H1 (cell line): ENCODE measurements around the gene ZNF764. TPM values are rescaled to one million over a fixed set of nuclear protein-coding genes. Genes with fewer than 3 reads are reported as not detected.
A peak's percentile ranks its signal among the peaks of the same experiment; 100 is the strongest.

Source experiments
- CTCF ChIA-PET: fragments of 300-600 bp; sonication (Branson Sonifier 250); formaldehyde crosslinking; loops from one replicate; lab custom pipeline; 2021; ENCODE audit not compliant: partially characterized antibody; lab: Charles Lee
- POLR2A ChIA-PET: fragments of 300-600 bp; sonication (Branson Sonifier 250); formaldehyde crosslinking; loops from one replicate; lab custom pipeline; 2021; ENCODE audit warnings: inconsistent platforms; ENCODE audit not compliant: partially characterized antibody; lab: Charles Lee
- DNase-seq, 2 experiments: peaks; one replicate each; pipeline versions ENCODE4 v3.0.0 to v3.0.0-alpha.2; 2010 to 2022; ENCODE audit warnings: low spot score in 2 of 2, low read depth in 1 of 2, mixed read lengths in 1 of 2
- FAIRE-seq: peaks from 2 replicates; lab custom pipeline; 2011; peaks lifted over from hg19 to GRCh38; lab: Jason Lieb, UNC
- H2AFZ ChIP-seq: 2 replicates; pipeline ENCODE4 v1.8.1; 2012; ENCODE audit warnings: low read length, inconsistent platforms
- H2AK5ac ChIP-seq: 2 replicates; pipeline ENCODE4 v1.6.1; 2013; ENCODE audit warnings: low read depth, low read length
- H2BK120ac ChIP-seq: replicated peaks from 2 replicates; pipeline ENCODE3; 2013; ENCODE audit warnings: low read depth, low read length, inconsistent platforms
- H2BK12ac ChIP-seq: 2 replicates; pipeline ENCODE4 v1.6.1; 2013; ENCODE audit warnings: low read depth, low read length
- H2BK15ac ChIP-seq: 2 replicates; pipeline ENCODE4 v1.6.1; 2013; ENCODE audit warnings: low read length
- H2BK20ac ChIP-seq: 2 replicates; pipeline ENCODE4 v1.6.1; 2013; ENCODE audit warnings: low read length
- H2BK5ac ChIP-seq: 2 replicates; pipeline ENCODE4 v1.6.1; 2013; ENCODE audit warnings: low read depth, low read length
- H3K14ac ChIP-seq: 2 replicates; pipeline ENCODE4 v1.6.1; 2013; ENCODE audit warnings: inconsistent platforms; ENCODE audit not compliant: insufficient read length
- H3K18ac ChIP-seq: 2 replicates; pipeline ENCODE4 v1.6.1; 2013; ENCODE audit warnings: low read length; ENCODE audit errors: extremely low read depth
- H3K23ac ChIP-seq: 2 replicates; pipeline ENCODE4 v1.6.1; 2013; ENCODE audit warnings: inconsistent platforms; ENCODE audit not compliant: insufficient read length
- H3K23me2 ChIP-seq: 2 replicates; pipeline ENCODE4 v1.6.1; 2013; ENCODE audit warnings: low read depth, low read length
- H3K27ac ChIP-seq: 2 replicates; pipeline ENCODE4 v1.6.1; 2011; ENCODE audit warnings: low read depth, low read length, inconsistent platforms
- H3K27me3 ChIP-seq, 4 experiments: replicated peaks in 1 of 4; 1 replicate in 1 of 4; 2 replicates in 3 of 4; pipeline versions ENCODE4 v1.6.1 to v1.8.1; 2011 to 2013; ENCODE audit warnings: low read length in 3 of 4, mild to moderate bottlenecking in 3 of 4, inconsistent platforms in 2 of 4, mixed read lengths in 2 of 4, moderate library complexity in 1 of 4; ENCODE audit not compliant: control insufficient read depth in 3 of 4, insufficient read depth in 3 of 4; ENCODE audit errors: extremely low read depth in 1 of 4
- H3K36me3 ChIP-seq, 4 experiments: 2 replicates each; pipeline versions ENCODE4 v1.6.1 to v1.8.1; 2011 to 2013; ENCODE audit warnings: mild to moderate bottlenecking in 4 of 4, low read length in 3 of 4, moderate library complexity in 2 of 4, control low read depth in 1 of 4, inconsistent platforms in 1 of 4; ENCODE audit not compliant: insufficient read depth in 4 of 4, control insufficient read depth in 2 of 4
- H3K4ac ChIP-seq: replicated peaks from 2 replicates; pipeline ENCODE3; 2013; ENCODE audit warnings: low read length, low read depth, mixed read lengths, inconsistent platforms; ENCODE audit not compliant: insufficient read length
- H3K4me1 ChIP-seq, 4 experiments: replicated peaks in 1 of 4; 1 replicate in 1 of 4; 2 replicates in 3 of 4; pipeline versions ENCODE4 v1.6.1 to v1.8.1; 2011 to 2013; ENCODE audit warnings: low read length in 3 of 4, inconsistent platforms in 2 of 4, mixed read lengths in 1 of 4; ENCODE audit not compliant: insufficient read depth in 4 of 4, control insufficient read depth in 3 of 4
- H3K4me2 ChIP-seq, 2 experiments: 2 replicates each; pipeline versions ENCODE4 v1.6.1 to v1.8.1; 2011 to 2013; ENCODE audit warnings: low read depth in 2 of 2, low read length in 2 of 2, control low read depth in 1 of 2, inconsistent platforms in 1 of 2, mild to moderate bottlenecking in 1 of 2; ENCODE audit not compliant: insufficient read depth in 1 of 2
- H3K4me3 ChIP-seq, 4 experiments: fragments of 200-600, 300-600 bp in 1 of 4; sonication (generic), shearing (Covaris generic), sonication (Bioruptor Twin) in 1 of 4; 2 replicates each; pipeline versions ENCODE4 v1.5.1 to v1.8.1; 2011 to 2016; ENCODE audit warnings: low read length in 4 of 4, low read depth in 3 of 4, control low read depth in 2 of 4, inconsistent platforms in 2 of 4, mild to moderate bottlenecking in 2 of 4, mixed read lengths in 1 of 4, moderate library complexity in 1 of 4; ENCODE audit not compliant: insufficient read depth in 2 of 4; ENCODE audit errors: extremely low read depth in 1 of 4
- H3K56ac ChIP-seq: replicated peaks from 2 replicates; pipeline ENCODE3; 2013; ENCODE audit warnings: low read depth, mild to moderate bottlenecking, mixed read lengths, low read length, inconsistent platforms; ENCODE audit not compliant: insufficient read length
- H3K79me1 ChIP-seq: 2 replicates; pipeline ENCODE4 v1.6.1; 2013; ENCODE audit warnings: low read depth, low read length, control low read depth
- H3K79me2 ChIP-seq, 2 experiments: 2 replicates each; pipeline versions ENCODE4 v1.6.1 to v1.8.1; 2012 to 2013; ENCODE audit warnings: low read length in 2 of 2, mild to moderate bottlenecking in 2 of 2, inconsistent platforms in 1 of 2; ENCODE audit not compliant: insufficient read depth in 2 of 2, control insufficient read depth in 1 of 2
- H3K9ac ChIP-seq, 4 experiments: replicated peaks in 1 of 4; 1 replicate in 1 of 4; 2 replicates in 3 of 4; pipeline versions ENCODE4 v1.6.1 to v1.8.1; 2011 to 2013; ENCODE audit warnings: low read depth in 3 of 4, low read length in 3 of 4, control low read depth in 2 of 4, mild to moderate bottlenecking in 2 of 4, moderate library complexity in 2 of 4, inconsistent platforms in 1 of 4; ENCODE audit errors: extremely low read depth in 1 of 4
- H3K9me3 ChIP-seq, 2 experiments: 2 replicates each; pipeline versions ENCODE4 v1.6.1 to v1.8.1; 2012 to 2013; ENCODE audit warnings: mild to moderate bottlenecking in 2 of 2, moderate library complexity in 2 of 2, control low read depth in 1 of 2, inconsistent platforms in 1 of 2, low read depth in 1 of 2, low read length in 1 of 2, mixed read lengths in 1 of 2; ENCODE audit not compliant: insufficient read depth in 2 of 2
- H4K20me1 ChIP-seq, 2 experiments: replicated peaks in 1 of 2; 2 replicates each; pipeline versions ENCODE3 to v1.8.1; 2011 to 2013; ENCODE audit warnings: inconsistent platforms in 2 of 2, low read length in 2 of 2, mild to moderate bottlenecking in 1 of 2; ENCODE audit not compliant: insufficient read depth in 2 of 2, control insufficient read depth in 1 of 2
- H4K5ac ChIP-seq: 2 replicates; pipeline ENCODE4 v1.6.1; 2013; ENCODE audit warnings: low read length, low read depth, mixed read lengths, inconsistent platforms; ENCODE audit not compliant: insufficient read length
- H4K8ac ChIP-seq: 2 replicates; pipeline ENCODE4 v1.8.0; 2013; ENCODE audit warnings: mild to moderate bottlenecking, moderate library complexity, low read length, inconsistent platforms; ENCODE audit not compliant: insufficient read depth; ENCODE audit errors: extremely low read depth
- H4K91ac ChIP-seq: replicated peaks from 2 replicates; pipeline ENCODE3; 2013; ENCODE audit warnings: low read length, mixed read lengths, inconsistent platforms; ENCODE audit not compliant: insufficient read length
- BACH1 ChIP-seq: IDR thresholded peaks from 2 replicates; pipeline ENCODE4 v1.6.1; 2012; ENCODE audit warnings: low read length, improper control_type of control experiment
- BCL11A ChIP-seq, 2 experiments: IDR thresholded peaks; one replicate each; pipeline ENCODE4 v1.6.1; 2011; ENCODE audit warnings: low read depth in 2 of 2, low read length in 2 of 2, mild to moderate bottlenecking in 2 of 2
- HDAC6 ChIP-seq: IDR thresholded peaks from one replicate; pipeline ENCODE4 v1.7.1; 2012; ENCODE audit warnings: low read depth, mild to moderate bottlenecking, inconsistent platforms, low read length, moderate library complexity
- MAFK ChIP-seq: IDR thresholded peaks from 2 replicates; pipeline ENCODE4 v1.6.1; 2012; ENCODE audit warnings: low read depth, mild to moderate bottlenecking, improper control_type of control experiment, low read length
- POLR2AphosphoS5 ChIP-seq: IDR thresholded peaks from 2 replicates; pipeline ENCODE4 v1.6.1; 2011; ENCODE audit warnings: low read depth, low read length
- RNF2 ChIP-seq: fragments of 200-900, 300-1000 bp; sonication (generic); IDR thresholded peaks from 2 replicates; pipeline ENCODE4 v1.7.1; 2016; ENCODE audit warnings: borderline replicate concordance, low read depth, mild to moderate bottlenecking, antibody characterized with exemption, low read length; ENCODE audit not compliant: poor library complexity, severe bottlenecking; ENCODE audit errors: missing control alignments
- SIRT6 ChIP-seq: IDR thresholded peaks from one replicate; pipeline ENCODE4 v1.7.1; 2012; ENCODE audit warnings: low read length, inconsistent platforms
- SRF ChIP-seq: IDR thresholded peaks from 2 replicates; pipeline ENCODE4 v1.6.1; 2011; ENCODE audit warnings: mild to moderate bottlenecking, low read depth, low read length, moderate library complexity
- USF2 ChIP-seq: IDR thresholded peaks from 2 replicates; pipeline ENCODE4 v1.6.1; 2011; ENCODE audit warnings: low read length, improper control_type of control experiment
- YY1 ChIP-seq: IDR thresholded peaks from 2 replicates; pipeline ENCODE4 v1.6.1; 2011; ENCODE audit warnings: low read depth, mild to moderate bottlenecking, low read length
- ZNF274 ChIP-seq: IDR thresholded peaks from 2 replicates; pipeline ENCODE4 v1.7.0; 2012; ENCODE audit warnings: low read length, borderline replicate concordance; ENCODE audit errors: extremely low read depth
- WGBS, 2 experiments: shearing (Covaris generic) in 1 of 2; methylation state at CpG; one replicate each; pipeline versions ENCODE4 v1.1.6 to v1.1.7; 2013 to 2015; ENCODE audit warnings: low lambda C conversion rate in 2 of 2, mixed read lengths in 2 of 2, inconsistent platforms in 1 of 2, low coverage in 1 of 2, missing lambda C conversion rate in 1 of 2; ENCODE audit not compliant: insufficient replicate concordance in 2 of 2, insufficient coverage in 1 of 2, insufficient read length in 1 of 2; ENCODE audit errors: extremely low coverage in 1 of 2, missing lambda C conversion rate in 1 of 2; 5-methylcytosine and 5-hydroxymethylcytosine counted together
- polyA plus RNA-seq, 7 experiments: library from polyadenylated mRNA; depleted of rRNA in 3 of 7; stranded (reverse) in 5 of 7; unstranded in 2 of 7; fragments of >200 nt in 5 of 7; fragments of 200-250 nt in 2 of 7; gene quantifications; 1 replicate in 5 of 7; 2 replicates in 1 of 7; 4 replicates in 1 of 7; pipeline versions ENCODE4 v1.2.1 to v1.2.3, GENCODE V29; 2011 to 2013; ENCODE audit warnings: missing spikeins in 2 of 7, mixed read lengths in 2 of 7
- total RNA-seq: library from RNA; stranded (reverse); fragmentation: NEBNext Ultra II Directional; extraction: Animal tissue kit (Norgen Biotek cat#: 25700); gene quantifications from 2 replicates; pipeline ENCODE4 v1.2.1, GENCODE V29; 2021
- TF ChIP-seq, protein P1 (sequence below): IDR thresholded peaks from 2 replicates; pipeline ENCODE4 v1.6.1; 2012; ENCODE audit warnings: inconsistent platforms

ZNF764 gene
- total and polyA plus RNA-seq, 2 of the 8 experiments (the other 6 are each of a cell fraction or from before 2014, with no cell fraction given): 5.7 to 7.7 TPM

DNA sequence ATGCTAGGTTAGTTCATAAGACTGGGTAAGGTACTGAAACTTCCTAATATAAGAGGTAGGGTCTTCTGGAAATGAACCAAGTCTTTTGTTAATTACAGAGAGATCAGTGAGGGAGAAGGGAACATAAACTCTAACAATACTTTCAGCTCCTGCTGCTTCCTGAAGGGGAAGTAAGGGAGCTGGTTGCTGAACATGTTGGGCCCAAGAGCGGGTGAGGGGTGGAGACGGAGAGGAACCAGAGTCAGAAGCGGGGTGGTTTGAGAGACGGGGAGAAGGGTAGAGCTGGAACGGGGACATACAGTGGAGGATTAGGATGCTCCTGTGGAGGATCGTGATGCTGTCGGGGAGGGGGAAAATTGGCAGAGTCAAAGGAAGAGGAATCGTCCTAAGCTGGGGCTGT, 12.1 kb downstream of the ZNF764 start:
- H2BK12ac ChIP-seq: 0 out of 2 replicates have a peak overlapping the region, but pooled peaks have one; percentile 27
- no peak overlapping the region for H3K4me2 ChIP-seq
- no peak overlapping the region for H4K91ac ChIP-seq
- no peak overlapping the region for H2AFZ ChIP-seq
- peak overlapping the region; percentile 32; the same call in 1 of the 2 replicates for H2BK20ac ChIP-seq
- H3K18ac ChIP-seq: no peak overlapping the region
- ChIA-PET CTCF (interaction anchor here (0.6 to 1.9 kb wide), 4 partner anchors 10 to 69 kb away, joined by 4 to 10 read pairs (median 6); no protein-coding TSS in a partner anchor), POLR2A (interaction anchor here (0.9 to 1.6 kb wide), 8 partner anchors 11 to 52 kb away, joined by 3 to 6 read pairs (median 3); partner anchors contain the start of gene ZNF764)
- WGBS, 2 experiments: 89% methylated on average over 8 of the region's 8 CpGs; no CpG with 5 or more reads in 1 of the 2 experiments
- H3K9me3 ChIP-seq: no peaks in the 10 kb centered on the region
- H3K79me1 ChIP-seq: no peaks in the 10 kb centered on the region
- H2AK5ac ChIP-seq: no peak overlapping the region
- H3K79me2 ChIP-seq: no peaks in the 10 kb centered on the region
- no peak overlapping the region for H3K56ac ChIP-seq
- H3K4me1 ChIP-seq: peaks cover 11 to 30% (median 23%) of the 10 kb centered on the region in 4 experiments
- no peak overlapping the region for H3K23ac ChIP-seq
- no peak overlapping the region for H3K4me3 ChIP-seq
- H2BK5ac ChIP-seq: no peak overlapping the region
- H2BK120ac ChIP-seq: no peak overlapping the region
- FAIRE-seq: no peak
- H3K14ac ChIP-seq: no peak overlapping the region
- H3K23me2 ChIP-seq: peaks cover 2% of the 10 kb centered on the region; the same call in 1 of the 2 replicates
- no peak overlapping the region for H4K8ac ChIP-seq
- DNase-seq: no peak
- no peaks in the 10 kb centered on the region for H3K27me3 ChIP-seq
- H3K4ac ChIP-seq: no peak overlapping the region
- no peaks in the 10 kb centered on the region for H4K20me1 ChIP-seq
- H3K36me3 ChIP-seq: no peaks in the 10 kb centered on the region
- H2BK15ac ChIP-seq: no peak overlapping the region
- no peak overlapping the region for H4K5ac ChIP-seq
- no peak overlapping the region for H3K27ac ChIP-seq
- no peak overlapping the region for H3K9ac ChIP-seq
- TF ChIP-seq POLR2AphosphoS5 (no peak), BCL11A (IDR thresholded peaks at IDR 0.05; ENCODE audit: low read depth in 2 of 2, low read length in 2 of 2) (no peak), YY1 (no peak), MAFK (no peak), ZNF274 (no peak), HDAC6 (no peak), SRF (no peak), SIRT6 (no peak), USF2 (no peak), BACH1 (no peak), RNF2 (no peak)
- TF ChIP-seq, protein P1, sequence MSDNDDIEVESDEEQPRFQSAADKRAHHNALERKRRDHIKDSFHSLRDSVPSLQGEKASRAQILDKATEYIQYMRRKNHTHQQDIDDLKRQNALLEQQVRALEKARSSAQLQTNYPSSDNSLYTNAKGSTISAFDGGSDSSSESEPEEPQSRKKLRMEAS: no peak
